SK-N-SH (cell line): Measurements from ENCODE around the gene FBN2.

Experiments
- EP300 ChIP-seq, 2 experiments: IDR thresholded peaks; 2 replicates each; pipeline versions ENCODE4 v1.4.0 to v1.6.1; 2012; ENCODE audit warnings: borderline replicate concordance in 1 of 2, low read depth in 1 of 2, low read length in 1 of 2
- EZH2phosphoT487 ChIP-seq: fragments of 200-600 bp; sonication (generic); IDR thresholded peaks from 2 replicates; pipeline ENCODE4 v1.6.1; 2017; ENCODE audit warnings: low read depth, mixed run types, mild to moderate bottlenecking, antibody characterized with exemption, moderate library complexity, borderline replicate concordance
- NFIC ChIP-seq: IDR thresholded peaks from 2 replicates; pipeline ENCODE4 v1.4.0; 2012; ENCODE audit warnings: borderline replicate concordance
- NRF1 ChIP-seq: IDR thresholded peaks from 2 replicates; pipeline ENCODE4 v1.6.1; 2012; ENCODE audit warnings: low read depth, mild to moderate bottlenecking, low read length
- POLR2AphosphoS5 ChIP-seq: IDR thresholded peaks from 2 replicates; pipeline ENCODE4 v1.6.1; 2012; ENCODE audit warnings: low read depth, low read length
- RAD21 ChIP-seq: IDR thresholded peaks from 2 replicates; pipeline ENCODE4 v1.6.1; 2012; ENCODE audit warnings: mild to moderate bottlenecking, low read length
- TCF12 ChIP-seq: IDR thresholded peaks from 2 replicates; pipeline ENCODE4 v1.4.0; 2012
- YY1 ChIP-seq: IDR thresholded peaks from 2 replicates; pipeline ENCODE4 v1.4.0; 2012; ENCODE audit warnings: low read depth, mild to moderate bottlenecking
- TF ChIP-seq, protein P1 (sequence below): fragments of 200-600 bp; sonication (generic); IDR thresholded peaks from 2 replicates; pipeline ENCODE4 v1.6.1; 2017; ENCODE audit warnings: antibody characterized with exemption, mild to moderate bottlenecking, moderate library complexity
- TF ChIP-seq, protein P2 (sequence below): IDR thresholded peaks from 2 replicates; pipeline ENCODE4 v1.4.0; 2012; ENCODE audit warnings: low read depth
- TF ChIP-seq, protein P3 (sequence below): IDR thresholded peaks from 2 replicates; pipeline ENCODE4; 2012

DNA sequence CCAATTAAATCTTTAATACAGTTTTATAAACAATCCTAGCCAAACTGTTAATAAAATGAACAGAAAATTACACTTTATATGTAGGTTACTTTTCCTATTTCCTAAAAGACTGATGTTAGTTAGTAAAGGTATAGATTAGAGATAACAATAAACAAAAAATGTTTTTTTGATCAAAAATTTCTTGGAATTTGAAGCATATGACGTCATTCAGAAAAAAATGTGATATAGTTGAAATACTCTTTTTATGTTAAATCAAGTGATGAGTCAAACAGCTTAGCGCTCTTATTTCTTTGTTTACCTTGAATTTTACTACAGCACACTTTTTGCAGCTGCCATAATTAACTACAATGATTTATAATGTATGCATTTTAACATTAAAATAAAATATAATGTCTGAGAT is 258.7 kb downstream of the FBN2 start:
- TF ChIP-seq, protein P1, sequence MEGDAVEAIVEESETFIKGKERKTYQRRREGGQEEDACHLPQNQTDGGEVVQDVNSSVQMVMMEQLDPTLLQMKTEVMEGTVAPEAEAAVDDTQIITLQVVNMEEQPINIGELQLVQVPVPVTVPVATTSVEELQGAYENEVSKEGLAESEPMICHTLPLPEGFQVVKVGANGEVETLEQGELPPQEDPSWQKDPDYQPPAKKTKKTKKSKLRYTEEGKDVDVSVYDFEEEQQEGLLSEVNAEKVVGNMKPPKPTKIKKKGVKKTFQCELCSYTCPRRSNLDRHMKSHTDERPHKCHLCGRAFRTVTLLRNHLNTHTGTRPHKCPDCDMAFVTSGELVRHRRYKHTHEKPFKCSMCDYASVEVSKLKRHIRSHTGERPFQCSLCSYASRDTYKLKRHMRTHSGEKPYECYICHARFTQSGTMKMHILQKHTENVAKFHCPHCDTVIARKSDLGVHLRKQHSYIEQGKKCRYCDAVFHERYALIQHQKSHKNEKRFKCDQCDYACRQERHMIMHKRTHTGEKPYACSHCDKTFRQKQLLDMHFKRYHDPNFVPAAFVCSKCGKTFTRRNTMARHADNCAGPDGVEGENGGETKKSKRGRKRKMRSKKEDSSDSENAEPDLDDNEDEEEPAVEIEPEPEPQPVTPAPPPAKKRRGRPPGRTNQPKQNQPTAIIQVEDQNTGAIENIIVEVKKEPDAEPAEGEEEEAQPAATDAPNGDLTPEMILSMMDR, result no peak
- TF ChIP-seq, protein P2, sequence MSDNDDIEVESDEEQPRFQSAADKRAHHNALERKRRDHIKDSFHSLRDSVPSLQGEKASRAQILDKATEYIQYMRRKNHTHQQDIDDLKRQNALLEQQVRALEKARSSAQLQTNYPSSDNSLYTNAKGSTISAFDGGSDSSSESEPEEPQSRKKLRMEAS, result no peak
- TF ChIP-seq RAD21 (no peak), POLR2AphosphoS5 (no peak), EZH2phosphoT487 (no peak), NFIC (no peak), EP300 (IDR thresholded peaks at IDR 0.05; ENCODE audit: borderline replicate concordance in 1 of 2, low read depth in 1 of 2, low read length in 1 of 2) (no peak), TCF12 (no peak), NRF1 (no peak), YY1 (no peak)
- TF ChIP-seq, protein P3, sequence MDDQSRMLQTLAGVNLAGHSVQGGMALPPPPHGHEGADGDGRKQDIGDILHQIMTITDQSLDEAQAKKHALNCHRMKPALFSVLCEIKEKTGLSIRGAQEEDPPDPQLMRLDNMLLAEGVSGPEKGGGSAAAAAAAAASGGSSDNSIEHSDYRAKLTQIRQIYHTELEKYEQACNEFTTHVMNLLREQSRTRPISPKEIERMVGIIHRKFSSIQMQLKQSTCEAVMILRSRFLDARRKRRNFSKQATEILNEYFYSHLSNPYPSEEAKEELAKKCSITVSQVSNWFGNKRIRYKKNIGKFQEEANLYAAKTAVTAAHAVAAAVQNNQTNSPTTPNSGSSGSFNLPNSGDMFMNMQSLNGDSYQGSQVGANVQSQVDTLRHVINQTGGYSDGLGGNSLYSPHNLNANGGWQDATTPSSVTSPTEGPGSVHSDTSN, result no peak
